Stimulated activated CD8-positive, alpha-beta memory T cell treated with anti-CD3 and anti-CD28 coated beads, Interleukin-7, amount 100 ng/mL, for 24 hours (primary cell): ENCODE results near the gene APBA3.

Experiments used
- DNase-seq: peaks from one replicate; pipeline ENCODE4 v3.0.0-alpha.2; 2020; ENCODE audit warnings: low read depth

The APBA3 gene

DNA sequence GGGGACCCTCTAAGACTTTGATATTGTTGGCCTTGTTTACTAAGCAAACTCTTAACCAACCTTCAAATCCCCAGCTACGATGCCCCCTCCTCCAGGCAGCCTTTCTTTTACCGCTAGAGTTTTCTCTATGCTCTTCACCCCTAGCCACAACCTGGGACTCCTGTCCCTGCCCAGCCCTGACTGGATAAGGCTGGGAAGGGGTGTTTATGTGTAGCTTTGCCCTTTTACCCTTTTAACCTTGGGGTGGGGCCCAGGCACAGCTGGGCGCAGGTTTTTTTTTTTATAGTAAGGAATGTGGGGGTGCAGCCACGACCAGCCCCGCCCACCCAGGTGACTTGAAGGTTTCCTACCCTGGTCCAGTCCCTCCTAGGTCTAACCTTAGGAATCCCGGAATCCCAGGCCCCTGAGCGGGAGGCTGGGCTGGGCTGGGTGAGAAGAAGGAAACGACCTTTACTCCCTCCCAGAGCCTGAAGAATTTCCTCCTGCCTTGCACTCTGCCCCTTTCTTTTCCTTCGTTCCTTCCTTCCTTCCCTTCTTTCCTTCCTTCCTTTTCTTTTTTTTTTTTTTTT, 41.1 kb downstream of the APBA3 start:
- DNase-seq = no peak

- DNase-seq = no peak
These were observed 41.6 kb downstream of the APBA3 start for GRCh38 chr19:3719868-3720267.

DNA sequence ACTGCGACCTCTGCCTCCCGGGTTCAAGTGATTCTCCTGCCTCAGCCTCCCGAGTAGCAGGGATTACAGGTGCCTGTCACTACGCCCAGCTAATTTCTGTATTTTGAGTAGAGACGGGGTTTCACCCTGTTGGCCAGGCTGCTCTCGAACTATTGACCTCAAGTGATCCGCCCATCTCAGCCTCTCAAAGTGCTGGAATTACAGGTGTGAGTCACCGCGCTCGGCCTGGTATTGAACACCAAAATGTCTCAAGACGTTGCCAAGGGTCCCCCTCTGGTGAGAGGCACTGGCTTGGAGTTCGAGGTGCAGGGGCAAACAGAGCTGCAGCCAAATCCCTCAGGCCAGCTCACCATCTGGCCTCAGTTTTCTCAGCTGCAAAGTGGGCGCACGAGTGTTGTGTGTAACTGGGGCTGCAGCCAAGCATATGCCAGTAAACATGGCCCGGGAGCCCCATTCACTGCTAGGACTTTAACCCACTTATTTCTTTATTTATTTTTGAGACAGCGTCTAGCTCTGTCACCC, 45.3 kb downstream of the APBA3 start:
- DNase-seq = no peak

DNA sequence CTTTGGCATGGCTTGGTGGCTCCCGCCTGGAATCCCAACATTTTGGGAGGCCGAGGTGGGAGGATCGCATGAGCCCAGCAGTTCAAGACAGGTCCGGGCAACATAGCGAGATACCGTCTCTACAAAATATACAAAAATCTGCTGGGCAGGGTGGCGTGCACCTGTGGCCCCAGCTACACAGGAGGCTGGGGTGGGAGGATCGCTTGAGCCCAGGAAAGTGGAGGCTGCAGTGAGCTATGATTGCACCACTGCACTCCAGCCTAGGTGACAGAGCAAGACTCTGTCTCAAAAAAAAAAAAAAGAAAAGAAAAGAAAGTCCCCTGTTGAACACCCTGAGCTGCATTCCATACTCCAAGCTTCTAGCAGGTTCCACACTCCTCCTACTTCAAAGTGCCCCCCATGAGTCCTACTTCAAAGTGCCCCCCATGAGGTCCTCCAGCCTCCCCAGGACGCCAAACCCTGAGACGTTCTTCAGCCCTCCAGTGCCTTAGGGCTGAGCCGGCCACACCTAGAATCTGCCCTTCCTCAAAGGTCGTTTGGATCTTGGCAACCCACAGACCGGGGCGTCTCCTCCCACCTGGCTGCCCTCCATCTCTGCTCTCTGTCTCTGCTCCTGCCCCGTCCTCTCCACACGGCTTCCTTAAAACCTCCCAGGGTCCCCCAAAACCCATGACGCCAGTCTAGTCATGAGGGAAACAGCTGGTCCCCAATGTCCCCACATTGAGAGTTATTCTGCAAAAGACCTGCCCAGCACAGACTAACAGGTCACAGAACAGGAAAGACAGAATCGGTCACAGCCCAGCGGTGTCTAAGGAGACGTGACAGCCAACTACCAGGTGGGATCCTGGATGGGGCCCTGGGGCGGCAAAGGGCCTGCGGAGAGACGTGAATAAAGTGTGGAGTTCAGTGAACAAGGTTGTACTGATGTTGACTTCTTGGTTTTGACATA, 48.6 kb downstream of the APBA3 start:
- DNase-seq = no peak

DNA sequence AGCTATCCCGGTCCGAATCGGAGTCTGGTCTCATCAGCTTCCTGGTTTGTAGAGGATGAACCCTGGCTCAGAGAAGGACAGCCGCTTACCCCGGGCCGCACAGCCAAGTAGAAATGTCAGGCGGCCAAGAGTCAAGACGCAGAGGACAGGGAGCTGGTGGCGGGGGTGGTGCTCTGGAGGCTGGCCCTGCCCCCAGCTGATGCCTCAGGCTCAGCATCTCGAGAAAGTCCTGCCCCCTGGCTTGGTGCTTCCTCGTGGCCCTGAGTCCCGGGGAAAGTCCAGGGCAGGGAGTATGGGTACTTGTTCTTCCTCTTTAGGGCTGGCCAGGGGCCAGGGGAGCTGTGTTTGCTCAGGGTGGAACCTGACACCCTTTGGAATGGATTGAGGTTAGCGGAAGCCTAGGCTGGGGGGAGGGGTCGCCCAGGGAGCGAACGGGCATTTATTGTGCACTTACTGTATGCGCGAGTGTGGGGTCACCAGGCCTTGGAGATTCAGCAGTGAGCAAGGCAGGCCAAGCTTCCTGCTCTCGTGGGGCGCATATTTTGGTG, 51.2 kb downstream of the APBA3 start:
- no peak for DNase-seq

GRCh38 chr19:3708207-3708931, 53.1 kb downstream of the APBA3 start, which contains the start of gene TJP3:
TSS of gene TJP3 (plus strand) at chr19:3708384. CDS start at chr19:3728433, 20,049 bp downstream.
- no peak for DNase-seq

DNA sequence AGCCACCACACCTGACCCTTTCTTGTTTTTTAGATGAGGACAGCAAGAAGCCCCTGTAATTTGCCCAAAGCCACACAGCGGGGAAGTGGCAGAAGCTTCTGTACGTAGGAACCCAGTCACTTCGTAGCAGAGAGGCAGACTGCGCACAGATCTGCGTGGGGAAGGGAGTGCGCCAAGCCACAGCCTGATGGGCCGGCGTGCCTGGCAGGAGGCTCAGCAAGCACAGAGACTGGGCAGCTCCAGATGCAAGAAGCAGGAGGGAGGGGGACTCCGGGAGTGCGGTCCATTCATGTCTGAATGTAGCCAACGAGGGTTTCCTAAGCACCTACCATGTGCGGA, 53.7 kb downstream of the APBA3 start:
- DNase-seq = no peak

DNA sequence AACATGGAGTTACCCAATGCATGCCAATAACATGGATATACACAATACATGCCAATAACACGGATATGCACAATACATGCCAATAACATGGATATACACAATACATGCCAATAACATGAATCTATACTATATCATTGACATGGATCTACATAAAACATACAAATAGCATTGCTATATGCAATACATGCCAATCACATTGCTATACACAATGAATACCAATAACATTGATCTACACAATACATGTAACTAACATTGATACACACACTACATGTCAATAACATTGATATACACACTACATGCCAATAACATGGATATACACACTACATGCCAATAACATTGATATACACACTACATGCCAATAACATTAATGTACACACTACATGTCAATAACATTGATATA, 60.3 kb downstream of the APBA3 start:
- DNase-seq = no peak
